Measurements from ENCODE around the gene OR2J1. TPM values are rescaled to one million over a fixed set of nuclear protein-coding genes. Genes with fewer than 3 reads are reported as not detected.
"Not testable (repeated sequence)": the region's sequence is repeated elsewhere in the genome, so short reads cannot be mapped to it uniquely, and the experiment has no call there.

OR2J1 gene
- total RNA-seq, 1 experiment from 2014 or later = not detected

DNA sequence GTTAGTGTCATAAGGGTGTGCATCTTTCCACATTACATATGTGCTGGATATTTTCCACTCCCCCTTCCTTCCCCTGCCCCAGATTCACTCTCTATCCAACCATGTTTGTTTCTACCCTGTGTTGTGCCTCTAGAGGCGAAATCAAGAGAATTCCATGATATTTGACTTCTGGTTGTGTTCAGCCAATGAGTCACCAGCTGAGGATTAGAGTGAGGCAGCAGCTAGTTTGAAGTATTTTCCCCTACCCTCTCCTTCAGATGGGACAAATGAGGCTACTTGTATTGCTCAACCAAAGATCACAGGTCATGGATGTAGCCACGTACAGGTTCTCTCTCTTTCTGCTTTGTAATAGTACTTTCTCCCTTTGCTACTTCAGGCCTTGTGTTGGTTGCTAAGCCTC lies 46.9 kb downstream of the OR2J1 start:
- H3K27me3 Mint-ChIP-seq (ENCODE audit: insufficient read depth, unreplicated experiment) = no peaks in the 10 kb centered on the region
- H3K4me1 Mint-ChIP-seq (ENCODE audit: low read depth, unreplicated experiment) = peaks cover 29% of the 10 kb centered on the region
- H3K36me3 Mint-ChIP-seq (ENCODE audit: insufficient read depth, unreplicated experiment) = no peaks in the 10 kb centered on the region
- TF ChIP-seq, protein P1, sequence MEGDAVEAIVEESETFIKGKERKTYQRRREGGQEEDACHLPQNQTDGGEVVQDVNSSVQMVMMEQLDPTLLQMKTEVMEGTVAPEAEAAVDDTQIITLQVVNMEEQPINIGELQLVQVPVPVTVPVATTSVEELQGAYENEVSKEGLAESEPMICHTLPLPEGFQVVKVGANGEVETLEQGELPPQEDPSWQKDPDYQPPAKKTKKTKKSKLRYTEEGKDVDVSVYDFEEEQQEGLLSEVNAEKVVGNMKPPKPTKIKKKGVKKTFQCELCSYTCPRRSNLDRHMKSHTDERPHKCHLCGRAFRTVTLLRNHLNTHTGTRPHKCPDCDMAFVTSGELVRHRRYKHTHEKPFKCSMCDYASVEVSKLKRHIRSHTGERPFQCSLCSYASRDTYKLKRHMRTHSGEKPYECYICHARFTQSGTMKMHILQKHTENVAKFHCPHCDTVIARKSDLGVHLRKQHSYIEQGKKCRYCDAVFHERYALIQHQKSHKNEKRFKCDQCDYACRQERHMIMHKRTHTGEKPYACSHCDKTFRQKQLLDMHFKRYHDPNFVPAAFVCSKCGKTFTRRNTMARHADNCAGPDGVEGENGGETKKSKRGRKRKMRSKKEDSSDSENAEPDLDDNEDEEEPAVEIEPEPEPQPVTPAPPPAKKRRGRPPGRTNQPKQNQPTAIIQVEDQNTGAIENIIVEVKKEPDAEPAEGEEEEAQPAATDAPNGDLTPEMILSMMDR (IDR thresholded peaks at IDR 0.05; ENCODE audit: insufficient read depth in 1 of 2, low read depth in 1 of 2, low read length in 1 of 2, severe bottlenecking in 1 of 2, unreplicated experiment in 1 of 2) = no peak
- H3K27ac Mint-ChIP-seq (ENCODE audit: unreplicated experiment) = peak overlapping the region; percentile 46
- Histone ChIP-seq H3K4me1 (peaks cover 31% of the 10 kb centered on the region), H3K27me3 (replicated peaks; ENCODE audit: control insufficient read depth, insufficient read depth, low read length) (no peaks in the 10 kb centered on the region), H3K36me3 (ENCODE audit: control insufficient read depth, insufficient read depth, low read length) (no peaks in the 10 kb centered on the region), H3K9me3 (no peaks in the 10 kb centered on the region), H3K4me3 (ENCODE audit: low read depth, low read length) (no peak overlapping the region)
- ChIA-PET CTCF (no interaction called here), POLR2A (no interaction called here)
- no peak overlapping the region for H3K4me3 Mint-ChIP-seq (ENCODE audit: unreplicated experiment)
- intact Hi-C loops (cut with micrococcal nuclease; ENCODE audit: unreplicated experiment) = no loop called here
- H3K9me3 Mint-ChIP-seq (ENCODE audit: unreplicated experiment) = peaks cover 23% of the 10 kb centered on the region
- DNase-seq = no peak
- no TSS peak for BruUV-seq (replicated peaks)

GRCh38 chr6:29147074-29147473 lies 47.8 kb downstream of the OR2J1 start:
- ChIA-PET CTCF (no interaction called here), POLR2A (no interaction called here)
- H3K9me3 ChIP-seq = no peaks in the 10 kb centered on the region
- intact Hi-C loops (cut with micrococcal nuclease; ENCODE audit: unreplicated experiment) = no loop called here
- TF ChIP-seq, protein P1 (IDR thresholded peaks at IDR 0.05; ENCODE audit: insufficient read depth in 1 of 2, low read depth in 1 of 2, low read length in 1 of 2, severe bottlenecking in 1 of 2, unreplicated experiment in 1 of 2) = no peak
- H3K36me3 ChIP-seq (ENCODE audit: control insufficient read depth, insufficient read depth, low read length) = no peaks in the 10 kb centered on the region
- Mint-ChIP-seq H3K36me3 (ENCODE audit: insufficient read depth, unreplicated experiment) (no peaks in the 10 kb centered on the region), H3K27me3 (ENCODE audit: insufficient read depth, unreplicated experiment) (no peaks in the 10 kb centered on the region), H3K4me1 (ENCODE audit: low read depth, unreplicated experiment) (peaks cover 26% of the 10 kb centered on the region), H3K4me3 (ENCODE audit: unreplicated experiment) (no peak overlapping the region), H3K27ac (ENCODE audit: unreplicated experiment) (no peak overlapping the region), H3K9me3 (ENCODE audit: unreplicated experiment) (peaks cover 23% of the 10 kb centered on the region)
- BruUV-seq (replicated peaks) = no TSS peak
- H3K27me3 ChIP-seq (replicated peaks; ENCODE audit: control insufficient read depth, insufficient read depth, low read length) = no peaks in the 10 kb centered on the region
- no peak overlapping the region for H3K4me3 ChIP-seq (ENCODE audit: low read depth, low read length)
- DNase-seq = no peak
- H3K4me1 ChIP-seq = peaks cover 24% of the 10 kb centered on the region

- H3K36me3 Mint-ChIP-seq (ENCODE audit: insufficient read depth, unreplicated experiment); H3K27me3 ChIP-seq (replicated peaks; ENCODE audit: control insufficient read depth, insufficient read depth, low read length); H3K4me3 Mint-ChIP-seq (ENCODE audit: unreplicated experiment); POLR2A ChIA-PET; H3K36me3 ChIP-seq (ENCODE audit: control insufficient read depth, insufficient read depth, low read length); H3K4me3 ChIP-seq (ENCODE audit: low read depth, low read length); DNase-seq; BruUV-seq (replicated peaks); CTCF ChIA-PET; intact Hi-C loops (cut with micrococcal nuclease; ENCODE audit: unreplicated experiment); H3K27me3 Mint-ChIP-seq (ENCODE audit: insufficient read depth, unreplicated experiment); H3K27ac Mint-ChIP-seq (ENCODE audit: unreplicated experiment); H3K4me1 ChIP-seq; H3K9me3 ChIP-seq: not testable (repeated sequence)
- peaks cover 23% of the 10 kb centered on the region for H3K9me3 Mint-ChIP-seq (ENCODE audit: unreplicated experiment)
- H3K4me1 Mint-ChIP-seq (ENCODE audit: low read depth, unreplicated experiment) = peaks cover 22% of the 10 kb centered on the region
These were observed 50.2 kb downstream of the OR2J1 start for GRCh38 chr6:29149444-29149843.

Other genes with a start within 250 kb of the OR2J1 start
- 47.6 and 48.7 TPM in 2 replicates for gene TRIM27, start 175.5 kb upstream of the OR2J1 start, total RNA-seq (2022)
- 1.8 and 2.9 TPM in 2 replicates for gene ZNF311, start 94.2 kb upstream of the OR2J1 start, total RNA-seq (2022)
- gene OR2W1, start 54.3 kb upstream of the OR2J1 start, total RNA-seq (2022) = not detected in 2 replicates
- gene OR2B3, start 12.2 kb upstream of the OR2J1 start, total RNA-seq (2022) = not detected in 2 replicates
- gene OR2J3, start 8.6 kb downstream of the OR2J1 start, total RNA-seq (2022) = not detected in 2 replicates
- not detected in 2 replicates for gene OR2J2, start 71.4 kb downstream of the OR2J1 start, total RNA-seq (2022)
- gene OR14J1, start 202.2 kb downstream of the OR2J1 start, total RNA-seq (2022) = not detected in 2 replicates